Stimulated activated CD8-positive, alpha-beta memory T cell treated with anti-CD3 and anti-CD28 coated beads, Interleukin-4, amount 100 ng/mL, for 48 hours (primary cell): Measurements from ENCODE around the gene POFUT1.
"Not testable (repeated sequence)": the region's sequence is repeated elsewhere in the genome, so short reads cannot be mapped to it uniquely, and the experiment has no call there.

Experiments used
- DNase-seq: peaks from one replicate; pipeline ENCODE4 v3.0.0-alpha.2; 2020

The POFUT1 gene

GRCh38 chr20:32236819-32237218 lies 29.1 kb downstream of the POFUT1 start:
- DNase-seq = no peak

GRCh38 chr20:32237419-32237818 lies 29.7 kb downstream of the POFUT1 start:
- no peak for DNase-seq

GRCh38 chr20:32238483-32239425 lies 31.1 kb downstream of the POFUT1 start:
- no peak for DNase-seq

GRCh38 chr20:32240205-32240604 lies 32.5 kb downstream of the POFUT1 start:
- DNase-seq = no peak

- DNase-seq = no peak
Observed at GRCh38 chr20:32241807-32242206, 34.1 kb downstream of the POFUT1 start.

GRCh38 chr20:32244150-32244823 lies 36.6 kb downstream of the POFUT1 start:
- no peak for DNase-seq

GRCh38 chr20:32244959-32245358 lies 37.3 kb downstream of the POFUT1 start:
- DNase-seq = no peak

- not testable (repeated sequence) for DNase-seq
Observed at GRCh38 chr20:32246208-32246607, 38.5 kb downstream of the POFUT1 start.

- DNase-seq = no peak
Observed at GRCh38 chr20:32248043-32248442, 40.4 kb downstream of the POFUT1 start.

GRCh38 chr20:32249030-32249738 lies 41.5 kb downstream of the POFUT1 start:
- DNase-seq = peak; percentile 49

GRCh38 chr20:32251470-32251869 lies 43.8 kb downstream of the POFUT1 start:
- no peak for DNase-seq

GRCh38 chr20:32252189-32252588 lies 44.5 kb downstream of the POFUT1 start:
- DNase-seq = peak; percentile 92

- not testable (repeated sequence) for DNase-seq
Observed at GRCh38 chr20:32260973-32261372, 53.3 kb downstream of the POFUT1 start.

GRCh38 chr20:32261644-32262043 lies 54.0 kb downstream of the POFUT1 start:
- DNase-seq = no peak

- no peak for DNase-seq
Observed at GRCh38 chr20:32263398-32263954, 55.8 kb downstream of the POFUT1 start.

- DNase-seq = no peak
Observed at GRCh38 chr20:32271620-32272019, 63.9 kb downstream of the POFUT1 start.

GRCh38 chr20:32274359-32274758 lies 66.7 kb downstream of the POFUT1 start:
- DNase-seq = no peak

- DNase-seq = not testable (repeated sequence)
Observed at GRCh38 chr20:32275163-32275562, 67.5 kb downstream of the POFUT1 start.

GRCh38 chr20:32277361-32278198 lies 69.9 kb downstream of the POFUT1 start, which contains the start of gene KIF3B:
Gene KIF3B, plus strand, starts transcription at chr20:32277651. Its CDS starts 32,127 bp downstream, at chr20:32309778.
- peak; percentile 89 for DNase-seq

- DNase-seq = peak; percentile 42
Observed at GRCh38 chr20:32278199-32278643, 70.5 kb downstream of the POFUT1 start.

GRCh38 chr20:32281711-32282110 lies 74.0 kb downstream of the POFUT1 start:
- DNase-seq = peak; percentile 59

GRCh38 chr20:32282461-32282860 lies 74.8 kb downstream of the POFUT1 start:
- DNase-seq = no peak
